ENCODE data around the gene ZBTB25.

Gene ZBTB25

GRCh38 chr14:64423987-64424386 lies 79.7 kb downstream of the ZBTB25 start:
- TF ChIP-seq, protein P1, sequence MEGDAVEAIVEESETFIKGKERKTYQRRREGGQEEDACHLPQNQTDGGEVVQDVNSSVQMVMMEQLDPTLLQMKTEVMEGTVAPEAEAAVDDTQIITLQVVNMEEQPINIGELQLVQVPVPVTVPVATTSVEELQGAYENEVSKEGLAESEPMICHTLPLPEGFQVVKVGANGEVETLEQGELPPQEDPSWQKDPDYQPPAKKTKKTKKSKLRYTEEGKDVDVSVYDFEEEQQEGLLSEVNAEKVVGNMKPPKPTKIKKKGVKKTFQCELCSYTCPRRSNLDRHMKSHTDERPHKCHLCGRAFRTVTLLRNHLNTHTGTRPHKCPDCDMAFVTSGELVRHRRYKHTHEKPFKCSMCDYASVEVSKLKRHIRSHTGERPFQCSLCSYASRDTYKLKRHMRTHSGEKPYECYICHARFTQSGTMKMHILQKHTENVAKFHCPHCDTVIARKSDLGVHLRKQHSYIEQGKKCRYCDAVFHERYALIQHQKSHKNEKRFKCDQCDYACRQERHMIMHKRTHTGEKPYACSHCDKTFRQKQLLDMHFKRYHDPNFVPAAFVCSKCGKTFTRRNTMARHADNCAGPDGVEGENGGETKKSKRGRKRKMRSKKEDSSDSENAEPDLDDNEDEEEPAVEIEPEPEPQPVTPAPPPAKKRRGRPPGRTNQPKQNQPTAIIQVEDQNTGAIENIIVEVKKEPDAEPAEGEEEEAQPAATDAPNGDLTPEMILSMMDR (conservative IDR thresholded peaks at IDR 0.05): no peak
- no peak overlapping the region for H3K27ac ChIP-seq

GRCh38 chr14:64422756-64423155 lies 80.9 kb downstream of the ZBTB25 start:
- TF ChIP-seq, protein P1 (conservative IDR thresholded peaks at IDR 0.05): no peak
- H3K27ac ChIP-seq: no peak overlapping the region

DNA sequence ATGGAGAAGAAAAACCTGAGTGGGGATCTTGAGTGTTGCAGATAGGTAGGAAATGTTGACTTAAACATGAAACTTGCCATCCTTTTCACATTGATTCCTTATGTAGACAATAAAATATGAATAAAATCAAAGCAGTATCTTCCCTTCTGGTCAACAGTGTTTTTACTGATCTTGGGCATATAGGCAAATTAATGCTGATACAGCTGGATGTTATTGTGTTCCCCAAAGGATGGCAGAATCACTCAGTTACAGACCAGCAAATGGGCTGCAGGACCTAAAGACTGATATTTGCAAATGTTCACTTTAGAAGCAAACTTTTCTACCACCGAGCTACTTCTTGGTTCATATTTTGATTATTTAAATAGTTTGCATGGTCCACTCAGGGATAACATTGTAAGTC lies 81.6 kb downstream of the ZBTB25 start:
- TF ChIP-seq, protein P1 (conservative IDR thresholded peaks at IDR 0.05): no peak
- no peak overlapping the region for H3K27ac ChIP-seq

- TF ChIP-seq, protein P1 (conservative IDR thresholded peaks at IDR 0.05): no peak
- no peak overlapping the region for H3K27ac ChIP-seq
Measured at GRCh38 chr14:64421166-64421565, 82.5 kb downstream of the ZBTB25 start.

GRCh38 chr14:64419003-64419402 lies 84.6 kb downstream of the ZBTB25 start:
- H3K27ac ChIP-seq: no peak overlapping the region
- TF ChIP-seq, protein P1 (conservative IDR thresholded peaks at IDR 0.05): no peak

GRCh38 chr14:64417771-64418125 lies 85.9 kb downstream of the ZBTB25 start:
- TF ChIP-seq, protein P1 (conservative IDR thresholded peaks at IDR 0.05): no peak
- H3K27ac ChIP-seq: no peak overlapping the region

DNA sequence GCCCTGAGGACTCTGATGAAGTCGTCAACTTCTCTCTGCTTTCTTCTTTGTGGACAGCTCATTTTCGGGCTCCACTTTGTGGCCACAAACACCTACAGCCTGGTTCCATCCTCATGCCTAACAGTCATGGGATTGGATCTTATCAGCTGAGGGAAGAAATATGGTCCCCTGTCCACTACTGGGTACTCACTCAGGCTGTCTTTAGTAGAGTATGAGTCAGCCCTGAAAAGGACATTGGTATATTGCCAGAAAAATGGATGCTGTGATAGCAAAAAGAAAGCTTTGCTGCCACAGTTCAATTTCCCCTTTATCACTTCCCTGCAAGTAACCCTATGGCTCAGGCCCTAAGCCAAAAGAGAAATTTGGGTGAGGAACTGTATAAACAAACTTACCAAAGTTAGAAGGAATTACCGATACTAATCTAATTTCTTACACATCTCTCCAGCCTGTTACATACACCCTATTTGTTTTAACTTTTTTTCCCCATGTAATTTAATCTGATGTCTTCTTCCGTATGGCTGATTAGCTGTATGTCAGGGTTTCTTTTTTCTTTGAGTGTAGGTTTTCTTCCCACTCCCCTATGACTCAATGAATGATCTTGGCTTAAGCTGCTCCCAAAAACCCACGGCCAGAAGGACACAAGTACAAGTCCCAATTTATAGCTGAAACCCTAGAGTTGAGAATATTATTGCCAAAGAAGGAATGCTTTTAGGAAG lies 86.4 kb downstream of the ZBTB25 start:
- no peak overlapping the region for H3K27ac ChIP-seq
- TF ChIP-seq, protein P1 (conservative IDR thresholded peaks at IDR 0.05): no peak
